Tongue (tissue), 2 donors: ENCODE data around the gene XBP1. TPM values are rescaled to one million over a fixed set of nuclear protein-coding genes. Genes with fewer than 3 reads are reported as not detected.
"Not testable (repeated sequence)": the region's sequence is repeated elsewhere in the genome, so short reads cannot be mapped to it uniquely, and the experiment has no call there.

Source experiments
- DNase-seq: peaks from one replicate; pipeline ENCODE4 v3.0.0-alpha.2; 2015
- total RNA-seq: library from RNA; depleted of rRNA; stranded (reverse); fragments of >200 nt; gene quantifications from one replicate; pipeline ENCODE4 v1.2.3, GENCODE V29; 2014

Gene XBP1
- total RNA-seq, 1 donor from 2014 or later = 158 TPM

DNA sequence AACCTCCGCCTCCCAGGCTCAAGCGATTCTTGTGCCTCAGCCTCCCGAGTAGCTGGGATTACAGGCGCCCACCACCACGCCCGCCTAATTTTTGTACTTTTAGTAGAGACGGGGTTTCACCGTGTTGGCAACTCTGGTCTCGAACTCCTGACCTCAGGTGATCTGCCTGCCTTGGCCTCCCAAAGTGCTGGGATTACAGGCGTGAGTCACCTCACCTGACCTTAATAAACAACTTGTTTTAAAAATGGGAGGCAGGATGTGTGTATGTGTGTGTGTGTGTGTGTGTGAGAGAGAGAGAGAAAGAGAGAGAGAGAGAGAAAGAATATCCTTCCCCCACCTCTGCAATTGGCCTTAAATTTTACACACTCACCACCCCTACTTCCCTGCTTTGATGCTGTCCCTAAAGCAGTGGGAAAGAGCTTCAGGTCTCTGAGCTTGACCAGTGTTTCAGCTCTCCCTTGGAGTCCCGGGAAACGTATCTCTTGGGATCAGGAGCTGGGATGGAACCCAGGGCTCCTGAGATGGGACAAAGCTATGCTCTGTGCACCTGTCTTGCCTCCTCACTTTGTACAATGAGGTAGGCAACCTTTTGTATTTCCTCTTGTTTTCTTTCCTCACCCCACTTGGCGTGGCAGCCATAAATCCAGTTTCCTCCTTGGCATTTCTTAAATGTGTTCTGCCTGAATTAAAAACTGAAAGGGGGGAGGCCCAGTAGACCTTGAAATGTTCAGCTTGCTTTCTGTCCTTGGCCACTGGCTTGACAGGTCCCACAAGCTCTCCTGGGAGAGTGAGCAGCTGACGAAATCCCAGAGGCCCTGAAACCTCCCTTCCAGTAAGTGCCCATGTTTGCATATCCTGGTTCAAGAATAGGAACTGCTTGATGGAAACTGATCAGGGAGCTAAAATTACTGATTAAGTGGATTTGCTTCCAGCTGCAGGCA, 17.8 kb upstream of the XBP1 start:
- peak; percentile 68 for DNase-seq

DNA sequence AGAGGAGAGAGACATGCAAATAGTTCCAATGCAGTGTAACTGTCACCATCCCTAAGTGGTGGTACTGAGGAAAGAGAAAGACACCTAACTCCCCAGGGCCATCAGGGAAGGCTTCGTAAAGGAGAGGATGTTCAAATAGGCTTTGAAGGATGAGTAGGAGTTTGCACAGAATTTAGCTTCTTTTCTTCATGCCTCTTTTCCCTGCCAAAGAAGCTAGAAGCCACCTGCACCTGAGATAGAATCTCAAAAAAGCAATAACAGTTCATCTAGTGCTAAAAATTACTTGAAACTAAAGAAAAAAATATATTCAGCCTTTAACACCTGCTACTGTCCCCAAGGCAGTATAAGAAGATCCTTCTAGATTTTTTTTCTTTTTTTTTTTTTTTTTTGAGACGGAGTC, 16.7 kb upstream of the XBP1 start:
- no peak for DNase-seq

DNA sequence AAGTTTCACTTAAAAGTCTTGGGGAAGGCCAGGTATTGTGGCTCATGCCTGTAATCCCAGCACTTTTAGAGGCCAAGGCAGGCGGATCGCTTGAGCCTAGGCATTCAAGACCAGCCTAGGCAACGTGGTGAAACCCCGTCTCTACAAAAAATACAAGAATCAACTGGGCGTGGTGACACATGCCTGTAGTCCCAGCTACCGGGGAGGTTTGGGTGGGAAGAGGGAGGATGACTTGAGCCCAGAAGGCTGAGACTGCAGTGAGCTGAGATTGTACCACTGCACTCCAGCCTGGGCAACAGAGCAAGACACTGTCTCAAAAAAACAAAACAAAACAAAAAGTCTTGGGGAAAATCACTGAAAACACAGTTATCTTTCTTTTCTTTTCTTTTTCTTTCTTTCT, 15.4 kb upstream of the XBP1 start:
- DNase-seq = no peak

DNA sequence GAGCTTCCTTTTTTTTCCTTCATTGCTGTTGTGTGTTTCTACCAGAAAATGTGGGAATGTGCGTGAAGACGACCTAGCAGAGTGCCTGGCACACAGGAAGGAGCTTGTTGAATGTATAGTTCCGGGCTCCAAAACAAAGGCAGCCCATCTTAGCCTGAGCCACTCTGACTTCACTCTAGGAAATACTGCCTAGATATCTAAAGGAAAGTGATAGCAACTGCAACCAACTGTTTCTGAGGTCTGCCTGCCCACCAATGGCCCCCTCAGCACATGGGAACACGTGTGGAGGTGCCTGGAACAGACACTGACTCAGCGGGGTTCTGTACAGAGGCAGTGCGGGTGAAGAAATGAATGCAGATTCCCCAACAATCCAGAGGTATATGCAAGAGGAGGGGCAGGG, 14.7 kb upstream of the XBP1 start:
- no peak for DNase-seq

DNA sequence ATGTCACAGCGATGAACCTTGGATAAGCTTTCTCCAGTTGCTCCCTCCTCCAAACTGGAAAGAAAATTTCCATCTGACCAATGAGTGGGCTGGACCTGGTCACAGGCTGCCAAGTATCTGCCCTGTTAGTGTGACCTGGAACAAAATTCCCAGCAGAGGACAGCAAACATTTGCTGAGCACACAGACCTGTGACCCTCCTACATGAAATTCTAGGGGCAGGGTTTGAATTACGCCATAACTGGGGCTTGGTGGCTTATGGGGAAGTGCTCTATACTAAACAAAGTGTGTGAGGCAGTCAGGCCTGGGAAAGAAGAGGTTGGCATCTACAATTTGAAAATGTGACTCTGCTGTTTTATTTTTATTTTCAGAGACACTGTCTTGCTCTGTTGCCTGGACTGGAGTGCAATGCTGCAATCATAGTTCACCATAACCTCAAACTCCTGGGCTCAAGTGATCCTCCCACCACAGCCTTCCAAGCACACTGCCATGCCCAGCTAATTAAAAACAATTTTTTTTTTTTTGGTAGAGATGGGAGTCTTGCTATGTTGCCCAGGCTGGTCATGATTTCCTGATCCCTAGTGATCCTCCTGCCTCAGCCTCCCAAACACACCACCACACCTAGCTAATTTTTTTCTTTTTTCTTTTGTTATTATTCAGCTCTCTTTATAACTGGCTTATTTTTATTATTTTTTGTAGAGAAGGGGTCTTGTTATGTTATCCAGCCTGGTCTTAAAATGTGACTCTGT, 13.6 kb upstream of the XBP1 start:
- DNase-seq = no peak

DNA sequence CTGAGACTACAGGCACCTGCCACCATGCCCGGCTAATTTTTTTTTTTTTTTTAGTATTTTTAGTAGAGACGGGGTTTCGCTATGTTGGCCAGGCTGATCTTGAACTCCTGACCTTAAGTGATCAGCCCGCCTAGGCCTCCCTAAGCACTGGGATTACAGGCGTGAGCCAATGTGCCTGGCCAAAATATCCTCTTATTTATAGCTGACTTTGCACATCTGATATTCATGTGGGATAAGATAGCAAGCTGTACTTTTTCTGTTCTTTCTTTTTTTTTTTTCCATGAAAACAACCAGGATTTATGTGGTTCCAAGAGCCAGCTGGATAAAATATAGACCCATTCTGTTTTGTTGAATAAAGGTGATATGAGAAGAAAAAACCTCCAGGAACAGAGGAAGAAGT, 12.1 kb upstream of the XBP1 start:
- DNase-seq = no peak

DNA sequence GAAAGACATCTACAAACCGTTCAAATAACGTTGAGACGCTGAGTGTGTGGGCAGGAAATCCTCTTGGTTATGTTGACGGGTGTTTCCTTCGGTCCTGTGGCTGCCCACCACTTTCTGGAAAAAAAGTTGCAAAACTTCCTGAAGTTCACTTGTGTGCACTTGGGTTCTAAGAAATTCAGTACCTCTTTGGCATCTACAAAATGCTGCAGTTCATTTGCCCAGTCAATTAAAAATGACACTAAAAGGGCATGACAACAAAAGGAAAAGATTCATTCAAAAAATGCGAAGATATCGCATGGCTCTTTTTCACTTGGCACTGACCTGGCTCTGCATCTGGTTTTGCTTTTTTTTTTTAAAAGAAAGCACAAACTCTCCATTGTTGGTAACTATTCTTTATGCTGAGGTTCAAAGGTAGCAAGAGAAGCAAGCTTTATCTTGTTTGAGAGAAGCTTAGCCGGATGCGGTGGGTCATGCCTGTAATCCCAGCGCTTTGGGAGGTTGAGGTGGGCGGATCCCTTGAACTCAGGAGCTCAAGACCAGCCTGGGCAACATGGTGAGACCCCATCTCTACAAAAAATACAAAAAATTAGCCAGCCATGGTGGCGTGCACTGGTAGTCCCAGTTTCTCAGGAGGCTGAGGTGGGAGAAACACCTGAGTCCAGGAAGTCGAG, 10.6 kb upstream of the XBP1 start:
- no peak for DNase-seq

DNA sequence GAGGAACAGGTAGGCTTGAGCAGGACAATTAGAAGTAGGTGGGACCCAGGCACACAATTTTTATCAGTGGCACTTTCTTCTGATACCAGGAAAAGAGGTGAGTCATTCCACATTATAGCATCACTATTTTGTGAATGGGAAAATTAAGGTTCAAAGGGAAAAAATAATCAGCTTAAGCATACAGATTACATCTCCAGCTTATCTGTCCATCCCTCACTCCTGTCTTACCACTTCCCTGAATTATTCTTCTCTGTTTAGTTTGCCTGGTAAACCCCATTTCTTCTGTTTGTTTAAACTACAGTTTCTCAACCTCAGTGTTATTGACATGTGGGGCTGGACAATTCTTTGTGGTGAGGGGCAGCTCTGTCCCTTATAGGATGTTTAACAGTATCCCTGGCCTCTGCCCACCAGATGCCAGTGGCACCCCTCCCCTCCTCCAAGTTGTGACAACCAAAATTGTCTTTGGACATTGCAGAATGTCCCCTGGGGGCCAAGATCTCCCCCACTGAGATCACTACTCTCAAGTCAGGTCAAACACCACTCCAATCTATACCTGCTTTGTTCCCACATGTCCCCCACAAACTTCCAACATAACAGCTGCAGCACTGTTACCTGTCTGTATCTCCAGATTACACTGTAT, 8.5 kb upstream of the XBP1 start:
- DNase-seq = no peak

DNA sequence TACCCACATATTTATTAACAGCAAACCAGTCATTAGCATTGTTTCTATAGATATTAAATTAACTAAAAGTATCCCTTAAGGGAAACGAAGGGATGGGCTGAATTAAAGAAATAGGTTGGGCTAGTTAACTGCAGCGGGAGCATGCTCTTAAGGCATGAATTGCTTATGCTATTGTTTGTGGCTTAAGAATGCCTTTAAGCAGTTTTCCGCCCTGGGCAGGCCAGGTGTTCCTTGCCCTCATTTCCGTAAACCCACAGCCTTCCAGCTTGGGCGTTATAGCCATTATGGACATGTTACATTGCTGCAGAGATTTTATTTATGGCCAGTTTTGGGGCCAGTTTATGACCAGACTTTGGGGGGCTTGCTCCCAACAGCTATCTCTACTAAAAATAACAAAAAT, 5.1 kb upstream of the XBP1 start:
- DNase-seq = not testable (repeated sequence)

DNA sequence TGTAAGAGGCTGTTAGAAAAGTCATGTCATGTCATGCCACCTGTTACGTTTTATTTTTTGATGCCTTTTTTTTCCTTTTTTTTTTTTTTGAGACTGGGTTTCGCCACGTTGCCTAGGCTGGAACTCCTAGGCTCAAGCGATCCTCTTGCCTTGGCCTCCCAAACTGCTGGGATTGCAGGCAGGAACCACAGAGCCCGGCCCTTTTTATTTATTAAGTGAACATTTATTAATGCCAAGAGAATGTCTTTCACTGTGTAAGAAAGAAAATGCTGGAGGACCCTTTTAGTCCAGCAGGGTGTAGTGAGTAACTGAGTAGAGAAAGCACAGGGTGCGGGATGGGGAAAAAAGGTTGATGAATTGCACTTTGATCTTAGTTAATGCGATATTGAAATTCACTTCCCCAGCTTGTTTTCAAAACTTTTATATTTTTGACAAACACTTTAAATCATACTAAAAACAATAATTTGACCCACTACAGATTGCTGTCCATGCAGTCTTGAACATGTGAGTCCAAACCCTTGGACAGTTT, 2.3 kb upstream of the XBP1 start:
- no peak for DNase-seq

DNA sequence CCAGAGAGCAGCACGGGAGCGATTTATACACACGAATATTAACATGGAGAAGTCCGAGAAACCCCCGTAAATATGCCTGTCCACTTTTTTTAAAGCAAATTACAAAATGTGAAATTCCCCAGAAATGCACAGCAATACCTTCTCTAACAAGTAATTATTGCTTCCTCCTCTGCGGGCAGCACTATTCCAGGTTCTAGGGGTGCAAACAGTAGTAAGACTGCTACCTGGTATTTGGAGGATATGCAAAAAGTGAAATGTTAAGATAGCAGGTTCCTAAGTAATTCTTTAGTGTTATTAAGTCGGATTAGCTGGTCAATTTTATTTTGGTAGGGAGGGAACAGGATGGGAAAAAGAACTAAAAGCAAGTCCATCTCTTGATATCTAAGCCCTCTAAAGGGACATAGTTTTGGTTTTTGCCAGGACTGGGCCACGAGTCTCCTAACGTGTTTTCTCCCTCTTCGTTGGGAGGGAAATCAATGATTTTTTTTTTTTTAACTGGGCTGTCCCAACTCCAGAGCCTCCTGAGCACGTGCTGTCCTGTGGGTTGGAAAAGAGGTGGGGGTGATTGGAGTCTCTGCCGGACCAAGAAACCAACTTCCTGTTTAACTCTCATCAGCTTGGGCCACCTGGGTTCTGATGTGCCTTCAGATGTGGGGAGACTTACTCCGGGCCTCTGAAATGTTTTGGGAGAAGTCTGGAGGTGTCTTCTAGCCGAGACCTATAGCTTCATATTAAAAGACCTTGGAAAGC, 1.7 kb upstream of the XBP1 start:
- no peak for DNase-seq

DNA sequence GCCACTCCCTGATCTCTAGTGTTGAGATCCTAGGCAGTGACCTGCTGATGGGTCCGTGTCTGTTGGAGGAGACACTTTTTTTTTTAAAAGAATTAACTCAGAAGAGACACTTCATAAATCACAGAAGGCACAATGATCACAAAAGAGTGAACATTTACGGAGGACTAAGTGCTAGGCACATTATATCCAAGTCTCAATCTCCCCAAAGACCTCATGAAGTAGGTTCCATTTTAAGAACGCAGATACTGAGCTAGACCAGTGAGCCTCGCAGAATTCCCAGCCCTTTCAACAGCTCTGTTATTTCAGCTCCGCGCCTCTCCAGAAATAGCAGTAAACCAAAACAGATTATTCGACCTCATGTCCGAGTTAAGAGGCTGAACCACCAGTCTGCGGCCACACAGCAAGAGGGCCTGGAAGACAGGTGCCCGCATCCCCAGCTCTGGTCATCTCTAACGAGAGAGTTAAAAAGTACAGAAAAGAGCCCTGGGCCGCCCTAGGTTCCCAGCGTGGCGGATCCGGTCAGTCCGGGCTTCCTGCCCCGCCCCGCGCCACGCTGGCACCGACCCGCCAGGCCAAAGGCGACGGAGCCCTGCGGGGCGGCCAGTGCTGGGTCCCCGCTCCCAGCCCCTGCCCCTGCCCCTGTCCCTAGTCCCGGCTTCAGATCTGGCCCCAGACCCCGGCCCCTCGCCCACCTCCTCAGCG, 612 bp downstream of the XBP1 start:
- DNase-seq = peak; percentile 77

DNA sequence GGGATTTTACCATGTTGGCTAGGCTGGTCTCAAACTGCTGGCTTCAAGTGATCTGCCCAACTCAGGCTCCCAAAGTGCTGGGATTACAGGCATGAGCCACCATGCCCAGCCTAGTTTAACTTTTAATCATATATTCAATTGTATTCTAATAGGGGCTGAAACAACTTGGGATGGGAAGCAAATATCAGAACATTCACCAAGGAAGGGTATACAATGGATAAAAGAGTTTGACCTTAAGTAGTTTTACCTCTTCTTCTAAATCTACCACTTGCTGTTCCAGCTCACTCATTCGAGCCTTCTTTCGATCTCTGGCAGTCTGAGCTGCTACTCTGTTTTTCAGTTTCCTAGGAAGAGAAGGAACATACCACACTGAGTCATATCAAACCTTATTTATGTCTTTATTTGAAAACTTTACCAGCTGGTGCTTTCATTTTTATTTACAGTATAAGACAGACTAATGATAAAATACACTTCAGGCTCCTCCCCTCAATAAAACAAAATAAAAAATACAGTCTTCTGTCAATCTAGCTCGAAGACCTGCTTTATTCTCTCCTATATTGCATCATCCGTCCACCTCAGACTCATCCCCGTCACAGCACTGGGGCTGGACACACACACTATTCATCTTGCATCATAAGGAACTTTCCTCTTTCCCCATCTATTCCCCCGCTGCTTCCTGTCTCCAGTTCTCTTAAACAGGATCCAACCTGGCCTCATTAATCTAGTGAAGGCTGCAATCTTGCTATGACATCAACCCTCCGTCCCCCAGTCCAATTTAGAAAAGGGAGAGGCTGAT, 1.4 kb downstream of the XBP1 start:
- peak; percentile 71 for DNase-seq

DNA sequence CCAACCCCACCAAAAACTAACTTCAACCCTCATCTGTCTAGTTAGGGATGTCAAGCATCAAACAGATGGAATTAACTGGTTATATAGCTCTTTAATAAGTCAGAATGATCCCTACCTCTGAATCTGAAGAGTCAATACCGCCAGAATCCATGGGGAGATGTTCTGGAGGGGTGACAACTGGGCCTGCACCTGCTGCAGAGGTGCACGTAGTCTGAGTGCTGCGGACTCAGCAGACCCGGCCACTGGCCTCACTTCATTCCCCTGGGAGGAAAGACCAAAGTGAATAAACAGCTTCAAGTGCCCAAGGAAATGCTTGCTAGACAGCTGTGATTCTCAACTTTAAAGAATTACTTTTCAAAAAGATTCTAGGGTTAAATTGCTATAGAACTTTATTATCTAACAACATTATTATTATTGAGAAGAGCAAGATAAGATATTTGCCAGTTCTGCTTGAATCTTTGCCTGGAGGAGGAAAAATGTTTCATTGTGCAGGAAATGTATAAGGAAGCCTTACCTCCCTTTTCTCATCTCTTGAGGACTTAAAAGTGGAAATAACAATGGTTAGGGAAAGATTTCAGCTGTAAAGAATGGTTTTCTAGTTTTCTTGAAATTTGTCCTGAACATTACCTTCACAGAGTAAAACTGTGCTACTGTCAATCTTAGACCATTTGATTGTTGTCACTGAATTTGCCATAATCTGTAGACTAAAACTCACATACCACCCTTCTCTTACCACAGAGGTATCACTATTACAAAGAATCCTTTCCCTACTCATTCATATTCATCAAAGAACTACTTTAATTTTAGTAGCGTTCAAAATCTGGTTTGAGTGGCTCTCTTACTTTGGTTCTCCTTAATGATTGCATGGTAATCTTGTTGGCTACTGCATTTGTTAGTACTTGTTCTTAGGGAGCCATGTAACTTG, 4.2 kb downstream of the XBP1 start:
- no peak for DNase-seq

DNA sequence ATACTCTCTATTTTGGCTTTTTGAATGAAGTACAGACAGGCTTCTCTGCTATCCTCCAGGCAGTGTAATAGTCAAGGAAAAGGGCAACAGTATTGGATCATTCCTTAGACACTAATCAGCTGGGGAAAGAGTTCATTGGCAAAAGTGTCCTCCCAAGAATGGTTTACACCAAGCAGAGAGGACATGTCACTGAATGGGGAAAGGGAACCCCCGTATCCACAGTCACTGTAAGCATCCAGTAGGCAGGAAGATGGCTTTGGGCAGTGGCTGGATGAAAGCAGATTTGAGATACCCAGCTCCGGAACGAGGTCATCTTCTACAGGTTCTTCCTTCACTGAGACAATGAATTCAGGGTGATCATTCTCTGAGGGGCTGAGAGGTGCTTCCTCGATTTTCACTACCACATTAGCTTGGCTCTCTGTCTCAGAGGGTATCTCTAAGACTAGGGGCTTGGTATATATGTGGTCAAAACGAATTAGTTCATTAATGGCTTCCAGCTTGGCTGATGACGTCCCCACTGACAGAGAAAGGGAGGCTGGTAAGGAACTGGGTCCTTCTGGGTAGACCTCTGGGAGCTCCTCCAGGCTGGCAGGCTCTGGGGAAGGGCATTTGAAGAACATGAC, 5.2 kb downstream of the XBP1 start:
- DNase-seq = no peak

DNA sequence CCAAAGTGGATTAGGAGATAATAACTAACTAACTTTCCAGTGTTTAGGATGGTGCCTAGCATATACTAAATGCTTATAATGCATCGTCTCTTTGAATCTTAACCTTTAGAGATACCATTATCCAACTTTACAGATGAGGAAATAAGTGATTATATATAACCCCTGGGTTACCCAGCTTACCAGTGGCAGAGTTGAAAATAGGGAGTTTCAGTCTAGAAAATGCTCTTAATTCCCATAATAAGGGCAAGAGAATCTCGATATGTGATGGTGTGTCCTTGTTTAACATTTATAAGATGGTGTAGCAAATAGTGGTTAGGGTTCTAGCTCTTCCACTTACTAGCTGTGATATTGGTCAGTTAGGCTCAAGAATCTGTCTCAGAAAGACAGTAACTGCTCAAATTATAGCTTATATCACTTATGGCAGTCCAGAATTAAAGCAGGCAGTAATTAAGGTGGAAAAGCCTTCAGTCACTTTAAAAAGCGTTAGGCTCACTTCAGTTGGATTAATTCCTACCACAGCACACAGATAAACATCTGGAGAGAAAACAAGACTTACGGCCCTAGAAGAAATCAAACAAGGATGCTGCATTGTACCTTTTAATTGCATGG, 6.3 kb downstream of the XBP1 start:
- no peak for DNase-seq

DNA sequence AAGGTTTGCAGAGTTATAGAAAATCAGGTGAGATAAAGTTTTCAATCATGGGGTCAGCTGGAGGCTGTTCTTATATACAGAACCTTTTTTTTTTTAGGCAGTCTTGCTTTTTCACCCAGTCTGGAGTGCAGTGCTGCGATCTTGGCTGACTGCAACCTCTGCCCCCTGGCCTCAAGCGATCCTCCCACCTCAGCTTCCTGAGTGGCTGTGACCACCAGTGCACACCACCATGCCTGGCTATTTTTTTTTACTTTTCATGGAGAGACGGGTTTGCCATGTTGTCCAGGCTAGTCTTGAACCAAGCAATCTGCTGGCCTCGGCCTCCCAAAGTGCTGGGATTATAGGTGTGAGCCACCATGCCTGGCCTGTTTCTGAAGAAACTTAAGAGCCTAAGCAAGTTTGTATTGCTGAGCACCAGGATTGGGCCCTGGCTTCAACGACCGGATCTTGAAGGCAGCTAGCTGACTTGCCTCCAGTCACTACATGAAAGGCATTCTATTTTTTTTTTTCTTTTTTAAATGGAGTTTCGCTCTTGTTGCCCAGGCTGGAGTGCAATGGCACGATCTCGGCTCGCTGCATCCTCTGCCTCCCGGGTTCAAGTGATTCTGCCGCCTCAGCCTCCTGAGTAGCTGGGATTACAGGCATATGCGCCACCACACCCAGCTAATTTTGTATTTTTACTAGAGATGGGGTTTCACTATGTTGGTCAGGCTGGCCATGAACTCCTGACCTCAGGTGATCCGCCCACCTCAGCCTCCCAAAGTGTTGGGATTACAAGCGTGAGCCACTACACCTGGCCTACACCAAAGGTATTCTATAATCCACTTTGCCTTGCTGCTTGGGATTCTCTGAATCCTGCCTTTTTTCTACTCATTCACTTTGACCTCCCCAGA, 7.6 kb downstream of the XBP1 start:
- no peak for DNase-seq
